GM19240 (cell line): Measurements from ENCODE around the gene PGM5.

Source experiments
- DNase-seq: peaks from one replicate; pipeline ENCODE4 v3.0.0; 2011; ENCODE audit warnings: low spot score; ENCODE audit not compliant: insufficient read length

The PGM5 gene

GRCh38 chr9:68533678-68534077 is 177.3 kb downstream of the PGM5 start:
- no peak for DNase-seq

GRCh38 chr9:68536876-68537615 is 180.6 kb downstream of the PGM5 start:
- no peak for DNase-seq

DNA sequence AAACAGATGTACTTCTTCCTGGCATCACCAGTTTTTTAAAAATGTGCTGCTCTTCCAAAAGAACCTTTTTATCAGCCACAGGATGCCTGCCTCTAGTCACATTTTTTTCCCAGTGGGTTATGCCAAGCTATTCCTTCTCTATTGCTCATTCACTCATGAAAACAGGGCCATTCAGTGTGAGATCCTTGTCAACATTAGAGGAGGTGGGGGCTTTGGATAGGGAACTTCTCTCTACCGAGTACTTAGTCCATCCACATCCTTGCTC is 181.1 kb downstream of the PGM5 start:
- DNase-seq, result no peak

GRCh38 chr9:68538200-68538599 is 181.8 kb downstream of the PGM5 start:
- DNase-seq, result no peak

DNA sequence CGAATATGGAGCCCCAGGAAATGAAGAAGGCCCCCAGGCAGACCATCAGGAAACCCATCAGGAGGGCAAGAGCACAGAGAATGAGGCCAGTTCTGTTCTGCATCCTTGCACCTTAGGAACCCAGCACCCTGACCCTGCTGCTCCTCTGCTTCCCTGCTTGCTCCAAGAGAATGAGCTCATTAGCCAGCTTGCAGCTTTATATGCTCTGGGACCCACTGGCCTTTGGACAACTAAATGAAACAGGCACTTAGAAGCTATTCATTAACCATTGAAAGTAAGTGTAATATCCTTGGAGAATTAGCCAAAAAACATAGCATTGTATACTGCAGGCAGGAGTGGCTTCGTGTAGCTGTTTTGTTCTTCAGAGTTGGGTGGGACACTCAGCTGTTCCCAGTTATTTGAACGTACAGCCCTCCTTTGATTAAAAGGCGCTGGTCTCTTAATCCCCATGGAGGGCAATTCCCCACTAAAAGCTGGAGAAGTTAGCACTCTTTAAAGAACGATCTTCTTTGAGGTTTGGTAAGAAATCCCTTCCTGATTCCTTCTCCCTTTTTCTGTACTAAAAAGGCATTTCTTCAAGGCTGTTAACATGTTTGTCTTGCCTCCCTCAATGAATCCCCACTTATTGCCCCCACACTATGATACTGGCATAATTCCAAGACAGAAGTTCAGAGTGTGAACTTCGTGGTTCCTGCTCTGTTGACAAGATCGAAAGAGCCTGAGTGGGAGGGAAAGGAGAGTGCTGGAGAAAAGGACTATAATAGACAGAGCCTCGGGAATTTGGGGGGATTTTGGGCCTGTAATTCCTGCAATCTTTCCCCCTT is 184.5 kb downstream of the PGM5 start, which contains the start of gene TMEM252:
Gene TMEM252 (minus strand): TSS at position 172 of the 824 bp plus-strand sequence. CDS start 69 bp downstream, at position 103.
- no peak for DNase-seq

DNA sequence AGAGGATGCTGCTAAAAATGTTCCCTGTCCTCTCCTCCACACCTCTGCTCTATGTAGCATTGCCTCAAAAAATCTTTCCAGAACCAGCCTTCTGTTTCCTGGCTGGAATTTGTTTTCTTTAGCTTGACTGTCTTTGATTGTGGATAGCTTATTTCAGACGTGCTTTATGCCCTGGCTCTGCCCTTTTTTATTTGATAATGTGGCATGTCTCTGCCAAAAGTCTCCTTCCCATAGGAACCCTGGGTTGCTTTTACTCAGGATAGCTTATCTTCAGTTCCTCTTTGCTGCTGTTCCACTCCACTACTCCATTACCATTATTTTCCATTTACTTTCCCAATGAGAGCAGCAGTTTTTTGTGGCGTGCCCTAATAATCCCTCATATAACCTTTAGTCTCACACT is 185.2 kb downstream of the PGM5 start:
- DNase-seq, result no peak

DNA sequence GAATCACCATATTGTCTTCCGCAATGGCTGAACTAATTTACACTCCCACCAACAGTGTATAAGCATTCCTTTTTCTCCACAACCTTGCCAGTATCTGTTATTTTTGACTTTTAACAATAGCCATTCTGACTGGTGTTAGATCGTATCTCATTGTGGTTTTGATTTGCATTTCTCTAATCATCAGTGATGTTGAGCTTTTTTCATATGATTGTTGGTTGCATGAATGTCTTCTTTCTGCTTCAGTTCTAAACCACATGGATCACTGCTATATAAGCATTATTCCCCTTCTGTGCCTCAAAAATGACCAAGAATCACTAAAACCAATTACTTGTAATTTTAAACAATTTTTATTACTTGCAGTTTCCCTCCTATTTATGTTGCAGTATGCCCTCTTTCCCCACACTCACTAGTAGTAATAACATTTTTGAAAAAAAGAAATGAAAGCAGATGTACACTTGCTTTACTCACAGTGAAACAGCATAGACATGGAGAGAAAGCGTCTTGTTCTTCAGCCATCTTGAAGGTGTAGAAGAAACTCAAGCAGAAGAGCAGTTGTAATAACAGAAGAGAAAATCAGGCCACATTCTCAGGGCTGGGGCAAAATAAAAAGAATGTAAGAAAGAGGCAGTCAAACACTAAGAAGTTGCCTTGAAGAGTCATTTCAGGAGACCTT is 188.8 kb downstream of the PGM5 start:
- no peak for DNase-seq

- peak; percentile 23 for DNase-seq
Measured at GRCh38 chr9:68546596-68547390, 190.4 kb downstream of the PGM5 start.

DNA sequence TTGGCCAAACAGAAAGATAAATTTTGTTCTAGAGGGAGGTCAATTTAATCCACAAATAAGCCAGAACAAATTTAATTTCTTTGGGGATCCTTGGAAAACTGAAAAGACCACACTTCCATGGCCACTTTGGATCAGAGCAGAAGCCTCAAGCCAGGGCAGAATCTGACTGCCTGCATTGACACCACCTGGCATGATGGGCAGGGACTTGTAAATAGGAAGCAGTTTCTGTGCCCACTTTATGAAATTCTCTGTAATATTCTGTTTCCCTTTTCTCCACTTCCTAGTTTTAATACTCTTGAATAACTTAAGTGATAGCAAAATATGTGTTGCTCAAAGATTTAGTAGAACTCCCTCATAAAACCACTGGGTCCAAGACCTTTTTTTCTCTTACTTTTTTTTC is 191.0 kb downstream of the PGM5 start:
- no peak for DNase-seq

DNA sequence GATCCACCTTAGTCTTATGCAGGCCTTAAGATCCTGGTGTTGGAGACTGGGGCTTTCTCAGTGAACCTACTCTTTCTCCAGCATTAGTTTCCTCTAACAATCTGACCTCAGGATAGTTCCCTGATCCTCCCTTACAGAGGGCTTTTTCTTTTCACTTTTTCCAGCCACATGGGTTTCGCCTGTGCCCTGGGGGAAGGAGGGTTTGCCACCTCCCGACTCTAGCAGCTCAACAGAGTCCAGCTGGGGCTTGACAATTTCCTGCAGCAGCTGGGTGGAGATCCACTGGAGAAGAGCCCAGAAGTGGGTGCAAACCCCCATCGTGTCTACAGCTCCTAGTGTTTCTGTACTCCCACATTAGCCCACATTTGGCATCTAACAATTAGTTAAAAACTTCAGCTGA is 191.8 kb downstream of the PGM5 start:
- no peak for DNase-seq

GRCh38 chr9:68551191-68551590 is 194.8 kb downstream of the PGM5 start:
- no peak for DNase-seq

GRCh38 chr9:68552700-68553476 is 196.5 kb downstream of the PGM5 start:
- DNase-seq, result no peak

GRCh38 chr9:68555437-68556150 is 199.2 kb downstream of the PGM5 start:
- DNase-seq, result no peak

GRCh38 chr9:68558545-68558944 is 202.1 kb downstream of the PGM5 start:
- DNase-seq, result no peak

- no peak for DNase-seq
Measured at GRCh38 chr9:68560071-68560844, 203.8 kb downstream of the PGM5 start.

DNA sequence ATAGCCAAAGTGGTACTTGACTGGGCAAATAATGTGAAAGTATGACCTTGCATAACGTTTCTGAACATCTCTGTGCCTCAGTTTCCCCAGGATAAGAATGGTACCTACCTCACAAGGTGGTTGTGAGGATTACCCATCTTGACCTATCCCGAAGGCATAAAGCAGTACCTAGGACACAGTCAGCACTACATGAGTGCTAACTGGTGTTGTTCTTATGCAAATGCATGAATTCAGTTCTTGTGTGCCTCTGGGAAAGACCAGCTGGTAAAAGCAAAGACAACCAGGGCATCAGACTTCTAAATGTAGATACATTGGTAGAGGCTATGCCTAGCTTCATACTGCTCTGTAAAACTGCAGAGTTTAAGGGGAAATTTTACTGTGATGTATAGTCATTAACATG is 206.1 kb downstream of the PGM5 start:
- DNase-seq, result no peak

- DNase-seq, result no peak
Measured at GRCh38 chr9:68567565-68567964, 211.2 kb downstream of the PGM5 start.

GRCh38 chr9:68574150-68574549 is 217.7 kb downstream of the PGM5 start:
- DNase-seq, result no peak

DNA sequence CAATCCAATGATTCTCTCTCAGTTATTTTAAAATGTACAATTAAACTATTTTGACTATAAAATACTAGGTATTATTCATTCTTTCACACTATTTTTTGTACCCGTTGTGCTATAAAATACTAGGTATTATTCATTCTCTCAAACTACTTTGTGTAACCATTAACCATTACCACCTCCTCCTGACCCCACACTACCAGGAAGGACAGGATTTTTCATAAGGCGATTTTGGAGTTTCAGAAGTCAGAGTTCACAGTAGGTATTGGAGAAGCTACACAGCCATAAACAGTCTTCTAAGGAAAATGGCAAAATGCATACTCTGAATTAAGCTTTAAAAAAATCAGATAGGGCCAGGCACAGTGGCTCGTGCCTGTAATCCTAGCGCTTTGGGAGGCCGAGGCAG is 219.4 kb downstream of the PGM5 start:
- DNase-seq, result no peak
